Transverse colon (tissue), 4 donors: ENCODE data around the gene KAZN. TPM values are rescaled to one million over a fixed set of nuclear protein-coding genes. Genes with fewer than 3 reads are reported as not detected.

ENCODE experiments used
- DNase-seq: peaks from one replicate; pipeline ENCODE4 v3.0.0-alpha.2; 2019
- H3K27ac ChIP-seq, 4 donors: fragments of 200-600 bp; sonication (generic); 2 replicates each; pipeline ENCODE4 v1.5.1; 2016 to 2018; ENCODE audit warnings: inconsistent platforms in 4 of 4
- H3K27me3 ChIP-seq: fragments of 200-600 bp; sonication (generic); 2 replicates; pipeline ENCODE4 v1.5.1; 2017; ENCODE audit warnings: inconsistent platforms
- H3K36me3 ChIP-seq, 4 donors: fragments of 200-600 bp; sonication (generic); 2 replicates each; pipeline ENCODE4 v1.5.1; 2017 to 2019; ENCODE audit warnings: inconsistent platforms in 4 of 4
- H3K4me1 ChIP-seq, 4 donors: fragments of 200-600 bp; sonication (generic); 2 replicates each; pipeline ENCODE4 v1.5.1; 2017 to 2020; ENCODE audit warnings: inconsistent platforms in 4 of 4
- H3K4me3 ChIP-seq, 4 donors: fragments of 200-600 bp; sonication (generic); 1 replicate in 1 of 4; 2 replicates in 3 of 4; pipeline versions ENCODE4 v1.5.1 to v1.6.1; 2017 to 2019; ENCODE audit warnings: inconsistent platforms in 4 of 4
- H3K9me3 ChIP-seq, 2 donors: fragments of 200-600 bp; sonication (generic); 2 replicates each; pipeline ENCODE4 v1.5.1; 2017 to 2019; ENCODE audit warnings: inconsistent platforms in 2 of 2
- EP300 ChIP-seq: sonication (generic); formaldehyde crosslinking; IDR thresholded peaks from one replicate; pipeline ENCODE4 v1.6.1; 2017; ENCODE audit warnings: antibody characterized with exemption, low read depth
- POLR2A ChIP-seq: fragments of 450-650 bp; IDR thresholded peaks from one replicate; pipeline ENCODE4 v1.6.1; 2016; ENCODE audit warnings: antibody characterized with exemption, mild to moderate bottlenecking, moderate library complexity
- POLR2AphosphoS5 ChIP-seq, 3 donors: sonication (generic); formaldehyde crosslinking; IDR thresholded peaks; one replicate each; pipeline ENCODE4 v1.6.1; 2016; ENCODE audit warnings: antibody characterized with exemption in 3 of 3
- WGBS, 2 donors: methylation state at CpG; one replicate each; pipeline ENCODE4 v1.1.5; 2018; ENCODE audit warnings: low coverage in 1 of 2; 5-methylcytosine and 5-hydroxymethylcytosine counted together
- in situ Hi-C, 4 donors: fragments of 200-750 bp; cut with MboI; loops; one replicate each; pipeline versions ENCODE4 v1.15.0 to v1.15.1; 2017; ENCODE audit warnings: low sequenced_read_pairs in 3 of 4, low pct_ligation_motif_present in 1 of 4, low pct_unique_long_range_greater_than_20kb in 1 of 4
- intact Hi-C: fragments of 100-400 bp; cut with DNase I; formaldehyde crosslinking; loops from one replicate; pipeline ENCODE4 v1.15.1; 2023; ENCODE audit warnings: low total_unique reads
- total RNA-seq, 4 donors: library from RNA; depleted of rRNA; stranded (reverse); fragments of >200 nt; gene quantifications; one replicate each; pipeline ENCODE4 v1.1.0, GENCODE V29; 2016
- TF ChIP-seq, protein P1 (sequence below), 5 experiments: fragments of 200-600 bp in 3 of 5; fragments of 450-650 bp in 2 of 5; sonication (generic) in 3 of 5; IDR thresholded peaks; 1 replicate in 2 of 5; 2 replicates in 3 of 5; pipeline ENCODE4 v1.5.1; 2016 to 2017; ENCODE audit warnings: antibody characterized with exemption in 5 of 5, inconsistent platforms in 3 of 5, mild to moderate bottlenecking in 2 of 5, moderate library complexity in 1 of 5

Gene KAZN
- total RNA-seq, 4 donors from 2014 or later: 12.0 to 17.1 (median 16.2) TPM

DNA sequence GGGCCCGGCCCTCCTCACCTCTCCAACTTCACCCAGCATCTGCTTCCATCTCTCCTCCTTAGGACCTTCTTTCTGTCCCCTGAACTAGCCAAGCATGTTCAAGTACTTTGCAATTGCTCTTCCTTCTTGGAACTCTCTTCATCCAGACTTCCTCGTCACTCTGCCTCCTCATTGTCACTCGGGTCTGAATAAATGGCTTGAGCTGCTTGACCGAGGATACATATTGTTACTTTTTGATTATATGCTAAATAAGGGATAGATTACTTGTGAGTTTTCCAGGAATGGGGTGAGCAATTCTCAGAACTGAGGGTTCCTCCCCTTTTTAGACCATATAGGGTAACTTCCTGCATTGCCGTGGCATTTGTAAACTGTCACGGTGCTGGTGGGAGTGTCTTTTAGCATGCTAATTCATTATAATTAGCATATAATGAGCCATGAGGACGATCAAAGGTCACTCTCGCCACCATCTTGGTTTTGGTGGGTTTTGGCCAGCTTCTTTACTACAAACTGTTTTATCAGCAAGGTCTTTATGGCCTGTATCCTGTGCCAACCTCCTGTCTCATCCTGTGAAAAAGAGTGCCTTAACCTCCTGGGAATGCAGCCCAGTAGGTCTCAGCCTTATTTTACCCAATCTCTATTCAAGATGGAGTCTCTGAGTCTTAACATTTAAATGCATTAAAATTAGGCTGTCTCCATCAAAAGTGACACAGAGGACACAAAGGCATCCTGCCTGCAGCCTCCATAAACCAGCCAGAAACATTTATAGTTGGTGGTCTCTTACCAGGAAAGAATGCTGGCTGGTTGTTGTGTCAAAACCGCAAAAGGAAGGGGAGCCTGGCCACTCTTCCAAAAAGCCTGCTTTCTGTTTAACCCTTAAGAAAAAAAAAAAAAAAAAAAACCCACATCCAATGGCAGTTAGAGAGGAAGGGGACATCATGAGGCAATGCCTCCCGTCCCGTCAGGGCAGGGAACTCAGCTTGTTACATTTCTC, 179.3 kb downstream of the KAZN start:
- Histone ChIP-seq H3K27ac (no peak overlapping the region), H3K36me3 (no peaks in the 10 kb centered on the region), H3K4me3 (no peak overlapping the region), H3K9me3 (no peaks in the 10 kb centered on the region), H3K27me3 (no peaks in the 10 kb centered on the region), H3K4me1 (no peaks in the 10 kb centered on the region)
- 54 to 79% methylated on average over 9 to 11 of the region's 11 CpGs for WGBS, 2 donors
- intact Hi-C loops (no loop called here), in situ Hi-C loops (loop anchor here in 2 of 4 donors (25.0 kb wide), 1 partner anchor 259 kb away; no protein-coding TSS in a partner anchor)
- TF ChIP-seq, protein P1, sequence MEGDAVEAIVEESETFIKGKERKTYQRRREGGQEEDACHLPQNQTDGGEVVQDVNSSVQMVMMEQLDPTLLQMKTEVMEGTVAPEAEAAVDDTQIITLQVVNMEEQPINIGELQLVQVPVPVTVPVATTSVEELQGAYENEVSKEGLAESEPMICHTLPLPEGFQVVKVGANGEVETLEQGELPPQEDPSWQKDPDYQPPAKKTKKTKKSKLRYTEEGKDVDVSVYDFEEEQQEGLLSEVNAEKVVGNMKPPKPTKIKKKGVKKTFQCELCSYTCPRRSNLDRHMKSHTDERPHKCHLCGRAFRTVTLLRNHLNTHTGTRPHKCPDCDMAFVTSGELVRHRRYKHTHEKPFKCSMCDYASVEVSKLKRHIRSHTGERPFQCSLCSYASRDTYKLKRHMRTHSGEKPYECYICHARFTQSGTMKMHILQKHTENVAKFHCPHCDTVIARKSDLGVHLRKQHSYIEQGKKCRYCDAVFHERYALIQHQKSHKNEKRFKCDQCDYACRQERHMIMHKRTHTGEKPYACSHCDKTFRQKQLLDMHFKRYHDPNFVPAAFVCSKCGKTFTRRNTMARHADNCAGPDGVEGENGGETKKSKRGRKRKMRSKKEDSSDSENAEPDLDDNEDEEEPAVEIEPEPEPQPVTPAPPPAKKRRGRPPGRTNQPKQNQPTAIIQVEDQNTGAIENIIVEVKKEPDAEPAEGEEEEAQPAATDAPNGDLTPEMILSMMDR (IDR thresholded peaks at IDR 0.05): no peak
- TF ChIP-seq EP300 (no peak), POLR2AphosphoS5 (IDR thresholded peaks at IDR 0.05) (no peak), POLR2A (no peak)
- no peak for DNase-seq

DNA sequence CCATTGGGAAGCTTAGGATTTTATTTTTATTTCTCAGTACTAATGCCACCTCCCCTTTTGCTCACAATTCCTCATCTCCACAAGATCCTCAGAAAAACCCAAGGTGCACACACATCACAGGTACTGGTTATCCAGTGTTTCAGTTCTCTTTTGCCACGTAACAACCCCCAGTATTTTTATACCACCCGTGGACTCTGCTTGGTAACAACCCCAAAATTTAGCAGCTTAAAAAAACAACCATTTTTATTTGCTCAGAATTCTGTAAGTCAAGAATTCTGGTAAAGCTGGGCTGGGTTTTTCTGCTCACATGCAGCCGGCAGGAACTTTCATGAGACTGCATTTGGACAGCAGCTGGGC, 180.0 kb downstream of the KAZN start:
- in situ Hi-C loops: loop anchor here in 2 of 4 donors (25.0 kb wide), 1 partner anchor 259 kb away; no protein-coding TSS in a partner anchor
- H3K36me3 ChIP-seq: no peaks in the 10 kb centered on the region
- intact Hi-C loops: no loop called here
- H3K27me3 ChIP-seq: no peaks in the 10 kb centered on the region
- WGBS, 2 donors: 68% methylated on average over 3 of the region's 3 CpGs; no CpG with 5 or more reads in 1 of the 2 donors
- H3K27ac ChIP-seq: no peak overlapping the region
- no peak overlapping the region for H3K4me3 ChIP-seq
- H3K4me1 ChIP-seq: no peaks in the 10 kb centered on the region
- no peak for DNase-seq
- no peaks in the 10 kb centered on the region for H3K9me3 ChIP-seq
- TF ChIP-seq, protein P1 (IDR thresholded peaks at IDR 0.05): no peak
- TF ChIP-seq POLR2AphosphoS5 (IDR thresholded peaks at IDR 0.05): no peak
- no peak for TF ChIP-seq EP300
- no peak for TF ChIP-seq POLR2A

DNA sequence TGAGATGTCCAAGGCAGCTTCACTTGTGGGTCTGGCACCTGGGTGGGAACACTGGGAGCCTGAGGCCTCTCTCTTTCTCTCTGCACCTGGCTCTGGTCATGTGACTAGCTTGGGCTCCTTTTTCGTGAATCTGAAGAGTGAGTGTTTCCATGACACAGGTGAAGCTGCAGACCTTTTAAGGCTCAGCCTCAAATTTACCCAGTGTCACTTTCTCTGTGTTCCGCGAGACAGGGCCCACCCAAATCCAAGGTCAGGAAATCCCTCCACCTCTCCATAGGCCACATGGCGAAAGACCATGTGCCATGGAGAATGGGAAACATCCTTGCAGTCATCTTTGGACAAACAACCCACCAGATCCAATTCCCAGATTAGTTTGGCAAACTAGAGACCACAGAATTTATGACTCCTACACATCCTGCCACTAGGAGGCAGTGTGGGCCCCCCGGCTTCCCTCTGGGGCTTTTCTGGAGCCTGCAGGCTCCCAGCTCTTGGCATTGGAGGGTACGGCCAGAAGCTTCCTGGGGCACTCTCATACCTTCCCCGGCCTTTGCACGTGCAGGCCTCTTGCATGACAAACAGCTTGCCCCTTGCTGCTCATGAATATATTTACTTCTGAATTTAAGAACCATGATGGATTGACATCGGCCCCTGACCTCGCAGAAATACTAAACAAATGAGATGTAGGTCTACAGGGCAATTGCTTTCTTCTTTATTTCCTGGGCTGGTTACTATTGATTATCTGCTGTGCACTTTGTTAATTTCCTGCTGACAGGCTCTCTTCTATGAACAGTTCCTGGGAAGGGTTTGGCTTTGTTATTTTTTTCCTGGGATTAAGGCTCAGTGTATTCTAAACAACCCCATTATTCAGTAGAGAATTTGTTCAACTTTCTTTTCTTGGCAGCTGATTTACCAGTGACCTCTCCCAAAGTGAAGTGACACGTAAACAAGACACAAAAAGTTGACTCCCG, 180.7 kb downstream of the KAZN start:
- Histone ChIP-seq H3K27me3 (no peaks in the 10 kb centered on the region), H3K4me3 (no peak overlapping the region), H3K36me3 (no peaks in the 10 kb centered on the region), H3K27ac (no peak overlapping the region), H3K9me3 (no peaks in the 10 kb centered on the region), H3K4me1 (no peaks in the 10 kb centered on the region)
- TF ChIP-seq, protein P1 (IDR thresholded peaks at IDR 0.05): peak; percentile 48 to 70 (median 56)
- no peak for TF ChIP-seq POLR2AphosphoS5 (IDR thresholded peaks at IDR 0.05)
- WGBS, 2 donors: 65 to 84% methylated on average over 6 to 12 of the region's 12 CpGs
- intact Hi-C loops: no loop called here
- peak; percentile 30 for DNase-seq
- in situ Hi-C loops: loop anchor here in 2 of 4 donors (25.0 kb wide), 1 partner anchor 258 kb away; no protein-coding TSS in a partner anchor
